ENCODE data around the gene FBXO30. TPM values are rescaled to one million over a fixed set of nuclear protein-coding genes. Genes with fewer than 3 reads are reported as not detected.

The FBXO30 gene
- total RNA-seq, 2 experiments from 2014 or later = 2.0 to 2.1 TPM

Other genes with a start within 250 kb of the FBXO30 start
- 10 to 100 TPM in 1 of 2 experiments, 1 to 10 TPM in 1; 9.9 to 10.7 TPM for gene EPM2A, start 79.3 kb downstream of the FBXO30 start, total RNA-seq
- 10 to 100 TPM; 11.0 to 12.9 TPM for gene SHPRH, start 149.6 kb upstream of the FBXO30 start, total RNA-seq
- not detected for gene GRM1, start 214.3 kb upstream of the FBXO30 start, total RNA-seq